Measurements from ENCODE around the gene GPSM3. TPM values are rescaled to one million over a fixed set of nuclear protein-coding genes. Genes with fewer than 3 reads are reported as not detected.
A peak's percentile ranks its signal among the peaks of the same experiment; 100 is the strongest.

Gene GPSM3
- total and polyA plus RNA-seq, 2 of the 13 experiments (the other 11 are each of a cell fraction or from before 2014, with no cell fraction given): 0.18 to 6.2 TPM

DNA sequence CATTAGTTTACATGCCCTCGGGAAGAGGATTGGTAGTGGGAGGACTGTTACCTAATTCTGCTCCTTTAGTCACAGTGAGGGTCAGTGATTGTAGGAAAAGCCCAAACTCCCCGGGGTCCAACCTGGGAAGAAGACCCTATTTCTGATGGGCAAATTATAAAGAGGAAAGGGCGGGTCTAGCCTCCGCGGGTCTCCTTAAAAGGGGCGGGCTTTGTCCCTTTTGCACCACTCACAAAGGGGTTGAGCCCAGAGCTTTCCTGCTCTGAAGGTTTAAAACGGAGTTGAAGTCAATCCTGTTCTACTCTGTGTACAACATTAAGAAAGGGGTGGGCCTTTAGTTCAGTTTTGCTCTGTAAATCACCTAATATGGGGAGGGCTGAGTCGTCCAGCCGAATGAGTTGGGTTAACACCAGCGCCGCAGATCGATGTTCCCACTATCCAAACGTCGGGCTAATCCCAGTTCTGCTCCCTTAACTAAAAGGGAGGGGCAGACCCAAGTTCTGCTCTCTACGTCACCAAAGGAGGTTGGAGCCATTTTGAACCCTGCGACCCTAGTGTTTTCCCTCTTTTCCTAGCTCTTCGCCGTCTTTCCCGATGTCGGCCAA is 15.2 kb downstream of the GPSM3 start (continued):
- TF ChIP-seq NR2F2 (IDR thresholded peaks at IDR 0.05; ENCODE audit: borderline replicate concordance, low read depth) (no peak), RBM39 (IDR thresholded peaks at IDR 0.05; ENCODE audit: low read depth, low read length, poor library complexity, severe bottlenecking) (no peak), ZSCAN9 (CRISPR knock-in tag; IDR thresholded peaks at IDR 0.05; ENCODE audit: borderline replicate concordance) (0 out of 2 replicates have a peak, but pooled peaks have one; percentile 30), FOXO1 (CRISPR knock-in tag; IDR thresholded peaks at IDR 0.05) (no peak; the same call in none of the 2 replicates), ZNF775 (CRISPR knock-in tag; IDR thresholded peaks at IDR 0.05; ENCODE audit: borderline replicate concordance) (no peak; the same call in 1 of the 2 replicates), ZBTB3 (CRISPR knock-in tag; IDR thresholded peaks at IDR 0.05; ENCODE audit: borderline replicate concordance, low read depth) (peak; percentile 83), ZNF230 (CRISPR knock-in tag; IDR thresholded peaks at IDR 0.05) (no peak), KDM6A (CRISPR knock-in tag; IDR thresholded peaks at IDR 0.05; ENCODE audit: low read depth) (no peak), NFE2L1 (CRISPR knock-in tag; IDR thresholded peaks at IDR 0.05; ENCODE audit: borderline replicate concordance) (no peak), TCF12 (IDR thresholded peaks at IDR 0.05) (no peak), TCF12 (CRISPR knock-in tag; IDR thresholded peaks at IDR 0.05) (no peak), RFX5 (IDR thresholded peaks at IDR 0.05; ENCODE audit: low read depth, low read length) (no peak), POGZ (CRISPR knock-in tag; IDR thresholded peaks at IDR 0.05) (no peak), NR2F6 (IDR thresholded peaks at IDR 0.05) (0 out of 2 replicates have a peak, but pooled peaks have one; percentile 18), NR2F6 (CRISPR knock-in tag; IDR thresholded peaks at IDR 0.05) (peak; percentile 51; the same call in 1 of the 2 replicates), SP4 (CRISPR knock-in tag; IDR thresholded peaks at IDR 0.05) (no peak), ZNF484 (CRISPR knock-in tag; IDR thresholded peaks at IDR 0.05; ENCODE audit: borderline replicate concordance, low read depth) (no peak), SIN3A (IDR thresholded peaks at IDR 0.05; ENCODE audit: borderline replicate concordance, low read depth, low read length) (no peak), FOXP1 (IDR thresholded peaks at IDR 0.05) (no peak), FOXP1 (CRISPR knock-in tag; IDR thresholded peaks at IDR 0.05) (no peak), SRSF1 (optimal IDR thresholded peaks at IDR 0.05; ENCODE audit: low read depth, low read length) (no peak), KMT2A (CRISPR knock-in tag; IDR thresholded peaks at IDR 0.05) (no peak; the same call in 1 of the 2 replicates)
- TF ChIP-seq, protein P1, sequence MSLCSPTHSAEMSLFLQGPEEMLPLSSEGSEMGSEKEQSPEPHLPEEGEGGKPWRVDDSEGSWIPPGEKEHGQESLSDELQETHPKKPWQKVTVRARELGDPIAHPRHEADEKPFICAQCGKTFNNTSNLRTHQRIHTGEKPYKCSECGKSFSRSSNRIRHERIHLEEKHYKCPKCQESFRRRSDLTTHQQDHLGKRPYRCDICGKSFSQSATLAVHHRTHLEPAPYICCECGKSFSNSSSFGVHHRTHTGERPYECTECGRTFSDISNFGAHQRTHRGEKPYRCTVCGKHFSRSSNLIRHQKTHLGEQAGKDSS (CRISPR knock-in tag; IDR thresholded peaks at IDR 0.05; ENCODE audit: borderline replicate concordance, low read depth): no peak; the same call in 1 of the 2 replicates
- TF ChIP-seq, protein P2, sequence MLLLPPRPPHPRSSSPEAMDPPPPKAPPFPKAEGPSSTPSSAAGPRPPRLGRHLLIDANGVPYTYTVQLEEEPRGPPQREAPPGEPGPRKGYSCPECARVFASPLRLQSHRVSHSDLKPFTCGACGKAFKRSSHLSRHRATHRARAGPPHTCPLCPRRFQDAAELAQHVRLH (CRISPR knock-in tag; IDR thresholded peaks at IDR 0.05; ENCODE audit: borderline replicate concordance, low read depth): no peak
- TF ChIP-seq, protein P3, sequence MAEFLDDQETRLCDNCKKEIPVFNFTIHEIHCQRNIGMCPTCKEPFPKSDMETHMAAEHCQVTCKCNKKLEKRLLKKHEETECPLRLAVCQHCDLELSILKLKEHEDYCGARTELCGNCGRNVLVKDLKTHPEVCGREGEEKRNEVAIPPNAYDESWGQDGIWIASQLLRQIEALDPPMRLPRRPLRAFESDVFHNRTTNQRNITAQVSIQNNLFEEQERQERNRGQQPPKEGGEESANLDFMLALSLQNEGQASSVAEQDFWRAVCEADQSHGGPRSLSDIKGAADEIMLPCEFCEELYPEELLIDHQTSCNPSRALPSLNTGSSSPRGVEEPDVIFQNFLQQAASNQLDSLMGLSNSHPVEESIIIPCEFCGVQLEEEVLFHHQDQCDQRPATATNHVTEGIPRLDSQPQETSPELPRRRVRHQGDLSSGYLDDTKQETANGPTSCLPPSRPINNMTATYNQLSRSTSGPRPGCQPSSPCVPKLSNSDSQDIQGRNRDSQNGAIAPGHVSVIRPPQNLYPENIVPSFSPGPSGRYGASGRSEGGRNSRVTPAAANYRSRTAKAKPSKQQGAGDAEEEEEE (CRISPR knock-in tag; IDR thresholded peaks at IDR 0.05; ENCODE audit: borderline replicate concordance): 0 out of 2 replicates have a peak, but pooled peaks have one; percentile 21
